Measurements from ENCODE around the gene NUP188.

DNA sequence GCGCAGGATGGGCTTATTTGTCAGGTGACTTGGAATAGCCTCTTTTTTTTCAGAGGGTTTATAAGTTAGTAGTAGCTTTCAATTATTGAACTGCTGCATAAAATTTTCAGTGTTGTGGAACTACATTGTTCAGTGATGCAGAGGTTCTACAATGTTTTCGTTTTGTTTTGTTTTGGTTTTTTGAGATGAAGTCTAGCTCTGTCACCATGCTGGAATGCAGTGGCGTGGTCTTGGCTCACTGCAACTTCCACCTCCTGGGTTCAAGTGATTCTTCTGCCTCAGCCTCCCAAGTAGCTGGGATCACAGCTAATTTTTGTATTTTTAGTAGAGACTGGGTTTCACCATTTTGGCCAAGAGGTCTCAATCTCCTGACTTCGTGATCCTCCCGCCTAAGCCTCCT lies 22.0 kb downstream of the NUP188 start:
- TF ChIP-seq CTCF (IDR thresholded peaks at IDR 0.05; ENCODE audit: extremely low read depth in 1 of 2, insufficient read depth in 1 of 2, low read depth in 1 of 2, low read length in 2 of 2) (no peak), MAX (IDR thresholded peaks at IDR 0.05; ENCODE audit: insufficient read depth, insufficient read length) (no peak), MYC (IDR thresholded peaks at IDR 0.05; ENCODE audit: low read depth, low read length) (no peak)

Measured in endothelial cell of umbilical vein (primary cell).